Astrocyte of the cerebellum (primary cell): ENCODE data around the gene KCP.

Source experiments
- DNase-seq: peaks from one replicate; pipeline ENCODE4 v3.0.0-alpha.2; 2011; ENCODE audit warnings: low read depth
- H3K4me3 ChIP-seq: 2 replicates; pipeline ENCODE4 v1.5.1; 2011; ENCODE audit warnings: mild to moderate bottlenecking, low read depth, low read length, moderate library complexity
- CTCF ChIP-seq: IDR thresholded peaks from 2 replicates; pipeline ENCODE4 v1.5.1; 2012; ENCODE audit warnings: low read length, low read depth, moderate library complexity, mild to moderate bottlenecking; ENCODE audit errors: missing control alignments
- in situ Hi-C: cut with HindIII; loops from 2 replicates; pipeline ENCODE4 v1.10.0; 2017; ENCODE audit warnings: low sequenced_read_pairs

KCP gene

GRCh38 chr7:128934361-128935341 lies 24.1 kb upstream of the KCP start:
- H3K4me3 ChIP-seq = no peak overlapping the region
- in situ Hi-C loops = no loop called here
- no peak for TF ChIP-seq CTCF
- no peak for DNase-seq

DNA sequence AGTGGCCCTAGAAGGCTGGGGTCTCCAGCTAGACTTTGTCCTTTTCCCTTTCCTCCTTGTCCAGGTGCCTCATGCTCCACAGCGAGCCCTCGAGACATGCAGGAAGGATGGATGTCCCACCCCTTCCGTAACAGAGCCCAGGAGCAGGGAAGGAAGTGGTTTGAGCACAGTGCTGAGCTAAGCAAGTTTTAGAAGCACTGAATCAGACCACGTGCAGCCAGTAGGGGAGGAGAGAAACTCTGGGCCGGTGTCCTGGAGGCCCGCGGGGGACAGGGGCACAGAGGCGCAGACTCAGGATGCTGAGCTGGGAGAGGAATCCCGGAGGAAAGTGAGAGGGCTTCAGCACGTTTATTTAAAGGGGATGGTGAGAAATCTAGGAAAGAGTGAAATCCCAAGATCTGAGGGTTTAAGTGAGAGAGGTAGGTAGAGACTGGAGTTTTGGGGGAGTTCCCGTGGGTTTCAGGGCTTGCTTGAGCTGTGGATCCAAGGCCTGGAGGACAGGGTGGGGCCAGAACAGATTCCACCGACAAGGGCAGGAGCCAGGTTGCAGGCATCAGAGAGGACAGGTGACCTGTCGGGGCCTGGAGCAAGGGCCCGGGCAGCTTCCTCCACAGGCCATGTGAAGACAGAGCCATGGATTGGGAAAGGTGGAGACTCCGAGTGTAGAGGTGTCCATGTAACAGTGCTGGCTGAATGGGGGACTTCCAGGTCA lies 22.8 kb upstream of the KCP start:
- in situ Hi-C loops = no loop called here
- H3K4me3 ChIP-seq = no peak overlapping the region
- TF ChIP-seq CTCF = no peak
- no peak for DNase-seq

DNA sequence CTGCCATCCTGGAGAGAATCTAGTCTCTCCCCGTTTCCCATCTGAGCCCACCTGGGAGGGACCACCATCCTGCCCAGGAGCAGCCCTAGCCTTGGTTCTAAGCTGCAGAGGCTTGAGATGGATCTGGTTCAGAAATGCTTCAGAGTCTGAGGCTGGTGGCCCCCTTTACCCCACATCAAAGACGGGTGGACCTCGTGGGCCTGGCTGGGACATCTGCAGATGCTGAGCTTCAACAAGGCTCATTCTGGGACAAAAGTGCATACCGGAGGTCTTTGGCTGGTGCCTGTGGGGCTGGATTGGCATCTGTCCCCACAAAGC lies 22.3 kb upstream of the KCP start:
- DNase-seq = no peak
- TF ChIP-seq CTCF = no peak
- no peak overlapping the region for H3K4me3 ChIP-seq
- in situ Hi-C loops = no loop called here

- no peak for DNase-seq
- in situ Hi-C loops = no loop called here
- TF ChIP-seq CTCF = no peak
- no peak overlapping the region for H3K4me3 ChIP-seq
Measured at GRCh38 chr7:128931965-128932861, 21.7 kb upstream of the KCP start.

- no peak overlapping the region for H3K4me3 ChIP-seq
- no peak for DNase-seq
- in situ Hi-C loops = no loop called here
- TF ChIP-seq CTCF = no peak
Measured at GRCh38 chr7:128931190-128931798, 20.8 kb upstream of the KCP start.
